ENCODE results near the gene CHRNA4. TPM values are rescaled to one million over a fixed set of nuclear protein-coding genes. Genes with fewer than 3 reads are reported as not detected.
A peak's percentile ranks its signal among the peaks of the same experiment; 100 is the strongest.

Gene CHRNA4
- total and polyA plus RNA-seq, 5 donors from 2014 or later: not detected

DNA sequence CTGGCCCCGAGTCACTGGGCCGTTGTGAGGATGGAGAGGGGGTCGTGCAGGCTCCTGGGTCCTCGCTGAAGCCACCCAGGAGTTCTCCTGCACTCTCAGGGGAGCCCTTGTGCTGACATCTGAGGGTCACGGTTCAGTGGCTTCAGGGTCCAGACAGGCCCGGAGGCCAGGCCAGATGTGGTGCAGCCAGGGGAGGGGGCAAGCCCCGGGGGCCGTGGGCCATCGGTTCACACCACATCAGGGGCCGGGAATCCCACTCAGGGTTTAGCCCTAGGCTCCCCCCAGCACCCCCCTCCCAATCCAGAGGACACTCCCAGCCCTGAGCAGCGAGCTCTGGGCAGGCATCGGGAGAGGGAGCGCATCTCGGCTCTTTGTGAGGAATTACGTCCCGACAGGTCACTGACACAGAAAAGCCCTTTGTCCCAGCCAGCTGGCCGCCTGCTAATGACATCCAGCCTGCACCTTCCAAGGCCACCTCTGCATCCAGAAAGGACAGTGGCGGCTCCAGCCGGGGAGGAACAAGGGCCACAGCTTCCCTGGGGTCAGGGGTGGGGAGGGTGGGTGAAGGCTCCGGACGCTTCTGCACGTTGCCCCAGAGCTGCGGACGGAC lies 6.4 kb upstream of the CHRNA4 start:
- ATAC-seq (ENCODE audit: low read depth in 2 of 2) (no peak), DNase-seq (no peak)
- no peak overlapping the region for H3K4me3 Mint-ChIP-seq
- no peak overlapping the region for H3K4me3 ChIP-seq (ENCODE audit: low read depth, low read length)
- no peak overlapping the region for H3K27ac Mint-ChIP-seq
- H3K9me3 ChIP-seq (ENCODE audit: control insufficient read depth in 2 of 2, low read length in 2 of 2): no peaks in the 10 kb centered on the region
- H3K4me1 Mint-ChIP-seq: peaks cover 0 to under 1% (median under 1%) of the 10 kb centered on the region in 4 donors
- no peaks in the 10 kb centered on the region for H3K27me3 ChIP-seq (ENCODE audit: control insufficient read depth, insufficient read depth, low read length)
- H3K36me3 ChIP-seq (ENCODE audit: control insufficient read depth, insufficient read depth, low read length): no peaks in the 10 kb centered on the region
- H3K27ac ChIP-seq (ENCODE audit: insufficient read depth, low read length, poor library complexity, severe bottlenecking): no peak overlapping the region
- H3K27me3 Mint-ChIP-seq: peaks cover 4% of the 10 kb centered on the region
- H3K36me3 Mint-ChIP-seq: no peaks in the 10 kb centered on the region
- no peaks in the 10 kb centered on the region for H3K4me1 ChIP-seq (ENCODE audit: control insufficient read depth, insufficient read depth, low read length, poor library complexity, severe bottlenecking)
- peaks cover 0 to under 1% (median 0%) of the 10 kb centered on the region in 7 donors for H3K9me3 Mint-ChIP-seq

DNA sequence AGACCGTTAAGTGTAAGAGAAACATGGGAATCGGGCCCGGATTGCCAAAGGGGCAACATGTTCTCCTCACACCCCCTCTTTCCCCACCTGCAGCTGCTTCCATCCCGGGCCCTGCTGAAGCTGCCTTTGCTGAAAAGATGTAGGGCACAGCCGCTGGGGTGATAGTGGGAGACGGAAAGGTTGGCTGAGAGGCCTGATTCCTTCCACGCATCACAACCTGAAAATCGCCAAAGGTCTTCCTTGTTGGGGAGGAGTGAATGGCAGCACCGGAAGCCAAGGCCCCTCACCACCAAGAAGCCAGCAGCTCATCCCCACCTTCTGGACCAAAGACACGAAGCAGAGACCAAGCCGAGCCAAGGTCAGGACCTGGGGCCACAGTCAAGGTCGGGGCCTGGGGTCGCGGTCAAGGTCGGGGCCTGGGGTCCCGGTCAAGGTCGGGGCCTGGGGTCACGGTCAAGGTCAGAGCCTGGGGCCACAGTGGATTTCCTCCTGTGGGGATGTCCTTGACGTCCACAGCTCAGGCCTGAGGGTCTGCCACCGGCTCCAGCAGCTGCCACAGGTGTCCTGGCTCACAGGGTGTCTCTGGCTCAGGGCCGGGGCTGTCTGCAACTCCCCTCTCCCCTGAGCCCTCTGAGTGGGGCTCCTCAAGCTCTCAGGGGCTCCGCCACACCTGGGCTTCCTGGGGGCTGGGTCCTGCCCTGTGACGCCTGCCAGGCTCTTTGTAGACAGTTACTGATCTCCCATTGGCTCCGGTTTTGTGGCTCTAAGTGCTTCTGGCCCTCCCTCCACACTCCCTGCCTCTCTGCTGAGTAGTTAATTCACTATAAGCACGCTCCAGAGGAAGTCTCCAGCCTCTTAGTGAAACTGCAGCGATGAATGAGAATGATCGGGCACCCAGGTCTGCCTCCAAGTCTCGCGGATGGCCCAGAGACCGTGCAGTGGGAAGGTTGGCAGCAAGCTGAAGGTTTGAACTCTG lies 5.5 kb upstream of the CHRNA4 start:
- Mint-ChIP-seq H3K27ac (no peak overlapping the region), H3K4me3 (no peak overlapping the region), H3K9me3 (peaks cover 0 to 2% (median 0%) of the 10 kb centered on the region in 7 donors), H3K36me3 (no peaks in the 10 kb centered on the region), H3K27me3 (peaks cover 8% of the 10 kb centered on the region), H3K4me1 (peaks cover 0 to 3% (median under 1%) of the 10 kb centered on the region in 4 donors)
- H3K4me3 ChIP-seq (ENCODE audit: low read depth, low read length): no peak overlapping the region
- no peaks in the 10 kb centered on the region for H3K9me3 ChIP-seq (ENCODE audit: control insufficient read depth in 2 of 2, low read length in 2 of 2)
- no peaks in the 10 kb centered on the region for H3K27me3 ChIP-seq (ENCODE audit: control insufficient read depth, insufficient read depth, low read length)
- ATAC-seq (ENCODE audit: low read depth in 2 of 2) (no peak), DNase-seq (no peak)
- no peaks in the 10 kb centered on the region for H3K4me1 ChIP-seq (ENCODE audit: control insufficient read depth, insufficient read depth, low read length, poor library complexity, severe bottlenecking)
- H3K27ac ChIP-seq (ENCODE audit: insufficient read depth, low read length, poor library complexity, severe bottlenecking): no peak overlapping the region
- H3K36me3 ChIP-seq (ENCODE audit: control insufficient read depth, insufficient read depth, low read length): no peaks in the 10 kb centered on the region

DNA sequence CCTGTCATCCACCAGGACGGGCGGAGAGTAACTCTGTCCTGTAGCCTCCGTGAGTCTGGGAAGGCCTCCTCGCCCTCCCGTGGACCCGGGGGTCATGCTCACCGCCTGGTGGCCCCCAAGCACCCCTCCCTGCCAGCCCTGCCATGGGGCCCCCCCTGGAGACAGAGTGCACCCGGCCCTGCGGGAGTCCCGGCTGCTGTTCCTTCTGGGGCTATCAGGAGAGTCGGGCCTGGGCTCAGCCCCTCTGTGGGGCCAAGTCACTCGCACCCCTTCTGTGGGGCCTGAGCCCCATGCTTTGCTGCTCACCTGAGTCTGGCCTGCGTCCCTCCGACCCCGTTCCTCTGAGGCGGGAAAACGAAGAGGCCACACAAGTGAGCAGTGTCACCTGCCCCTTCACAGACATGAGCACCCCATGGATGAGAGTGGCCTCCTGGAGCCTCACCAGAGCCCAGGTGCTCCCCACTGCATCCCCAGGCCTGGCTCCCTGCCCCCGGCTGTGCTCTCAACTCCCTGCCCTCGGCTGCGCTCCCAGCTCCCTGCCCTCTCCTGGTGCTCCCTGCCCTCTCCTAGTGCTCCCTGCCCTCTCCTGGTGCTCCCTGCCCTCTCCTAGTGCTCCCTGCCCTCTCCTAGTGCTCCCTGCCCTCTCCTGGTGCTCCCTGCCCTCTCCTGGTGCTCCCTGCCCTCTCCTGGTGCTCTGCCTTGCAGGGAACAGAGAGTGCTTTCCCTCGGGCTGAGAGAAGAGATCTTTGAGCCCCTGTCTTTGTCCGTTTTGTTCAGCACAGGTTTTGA lies 4.6 kb upstream of the CHRNA4 start:
- no peak for ATAC-seq (ENCODE audit: low read depth in 2 of 2)
- no peaks in the 10 kb centered on the region for H3K27me3 ChIP-seq (ENCODE audit: control insufficient read depth, insufficient read depth, low read length)
- DNase-seq: no peak

DNA sequence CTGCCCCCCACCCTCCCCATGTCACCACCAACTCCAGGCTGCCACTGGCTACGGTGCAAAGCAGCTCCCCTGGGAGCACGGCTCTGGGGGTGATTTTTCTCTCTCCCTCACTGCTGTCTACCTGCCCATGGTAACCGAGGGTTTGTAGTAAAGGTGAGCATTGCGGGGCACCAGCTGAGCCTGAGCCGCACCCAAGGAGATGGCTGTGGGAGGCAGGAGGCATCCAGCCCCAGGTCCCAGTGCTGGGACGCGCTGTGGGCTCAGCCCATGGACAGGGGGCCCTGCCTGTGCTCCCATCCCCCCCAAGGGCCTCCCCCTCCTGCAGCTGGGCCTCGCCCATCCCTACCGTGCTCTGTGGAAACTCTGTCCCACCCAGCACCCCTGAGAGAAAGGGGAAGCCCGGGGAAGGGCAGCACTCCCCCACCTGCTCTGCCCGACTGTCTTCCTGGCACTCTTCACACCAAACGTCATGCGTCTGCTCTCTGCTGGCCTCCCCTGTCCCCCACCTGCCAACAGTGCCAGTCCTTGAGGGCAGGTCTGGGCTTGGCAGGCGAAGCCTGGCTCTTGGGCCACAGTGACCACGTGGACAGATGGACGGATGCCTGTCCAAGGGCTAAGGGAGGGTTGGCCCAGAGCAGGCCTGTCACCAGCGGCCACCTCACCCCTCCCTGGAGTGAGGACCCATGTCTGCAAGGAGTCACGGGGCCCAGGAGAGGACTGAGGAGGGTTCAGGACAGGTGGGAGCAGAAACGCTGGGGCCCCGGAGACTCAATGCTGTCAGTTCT lies 3.8 kb upstream of the CHRNA4 start:
- DNase-seq: no peak
- ATAC-seq (ENCODE audit: low read depth in 2 of 2): no peak
- peaks cover 0 to 3% (median under 1%) of the 10 kb centered on the region in 4 donors for H3K4me1 Mint-ChIP-seq
- Histone ChIP-seq H3K27me3 (ENCODE audit: control insufficient read depth, insufficient read depth, low read length) (no peaks in the 10 kb centered on the region), H3K36me3 (ENCODE audit: control insufficient read depth, insufficient read depth, low read length) (no peaks in the 10 kb centered on the region), H3K4me1 (ENCODE audit: control insufficient read depth, insufficient read depth, low read length, poor library complexity, severe bottlenecking) (peaks cover 2% of the 10 kb centered on the region), H3K27ac (ENCODE audit: insufficient read depth, low read length, poor library complexity, severe bottlenecking) (no peak overlapping the region), H3K4me3 (ENCODE audit: low read depth, low read length) (no peak overlapping the region), H3K9me3 (ENCODE audit: control insufficient read depth in 2 of 2, low read length in 2 of 2) (no peaks in the 10 kb centered on the region)
- H3K36me3 Mint-ChIP-seq: no peaks in the 10 kb centered on the region
- no peak overlapping the region for H3K4me3 Mint-ChIP-seq
- peaks cover 0 to 2% (median 0%) of the 10 kb centered on the region in 7 donors for H3K9me3 Mint-ChIP-seq
- H3K27ac Mint-ChIP-seq: no peak overlapping the region
- peaks cover 8% of the 10 kb centered on the region for H3K27me3 Mint-ChIP-seq

More for the DNA sequence above, 4.6 kb upstream of the CHRNA4 start:
- Histone ChIP-seq H3K4me1 (ENCODE audit: control insufficient read depth, insufficient read depth, low read length, poor library complexity, severe bottlenecking) (no peaks in the 10 kb centered on the region), H3K36me3 (ENCODE audit: control insufficient read depth, insufficient read depth, low read length) (no peaks in the 10 kb centered on the region), H3K9me3 (ENCODE audit: control insufficient read depth in 2 of 2, low read length in 2 of 2) (no peaks in the 10 kb centered on the region), H3K4me3 (ENCODE audit: low read depth, low read length) (no peak overlapping the region), H3K27ac (ENCODE audit: insufficient read depth, low read length, poor library complexity, severe bottlenecking) (no peak overlapping the region)
- Mint-ChIP-seq H3K27me3 (peaks cover 8% of the 10 kb centered on the region), H3K27ac (no peak overlapping the region), H3K36me3 (no peaks in the 10 kb centered on the region), H3K4me3 (no peak overlapping the region), H3K9me3 (peaks cover 0 to 2% (median 0%) of the 10 kb centered on the region in 7 donors), H3K4me1 (peaks cover 0 to 3% (median under 1%) of the 10 kb centered on the region in 4 donors)

DNA sequence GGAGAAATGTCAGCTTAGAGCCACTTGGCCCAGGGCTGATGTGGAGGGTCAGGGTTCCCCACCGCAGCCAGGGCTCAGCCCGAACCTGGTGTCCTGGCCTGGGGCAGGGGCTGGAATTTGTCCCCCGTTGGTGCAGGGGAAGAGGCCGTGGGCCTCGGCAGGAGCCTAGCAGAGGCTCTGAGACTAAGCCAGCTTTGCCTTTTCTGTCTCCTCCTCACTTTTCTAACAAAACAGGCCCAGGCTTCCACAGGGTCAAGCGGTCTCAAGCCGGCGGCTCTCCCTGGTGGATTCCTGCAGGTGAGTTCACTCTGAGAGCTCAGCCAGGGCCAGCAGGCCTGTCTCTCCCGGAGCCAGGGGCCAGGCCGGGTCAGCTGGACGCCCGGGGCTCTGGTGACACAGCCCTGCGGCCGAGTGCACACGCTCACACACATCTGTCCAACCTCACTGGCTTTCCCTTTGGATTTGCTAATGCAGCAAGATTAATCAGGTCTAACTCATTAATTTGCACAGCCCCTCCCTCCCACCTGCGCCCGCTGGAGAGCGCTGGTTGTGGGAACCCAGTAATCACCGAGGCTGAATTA lies 2.9 kb upstream of the CHRNA4 start:
- Mint-ChIP-seq H3K36me3 (no peaks in the 10 kb centered on the region), H3K9me3 (peaks cover 0 to 2% (median 0%) of the 10 kb centered on the region in 7 donors), H3K27ac (no peak overlapping the region), H3K4me3 (peak overlapping the region in 1 of 4 donors; percentile 54), H3K4me1 (peaks cover 0 to 3% (median under 1%) of the 10 kb centered on the region in 4 donors), H3K27me3 (peaks cover 8% of the 10 kb centered on the region)
- H3K9me3 ChIP-seq (ENCODE audit: control insufficient read depth in 2 of 2, low read length in 2 of 2): no peaks in the 10 kb centered on the region
- peaks cover 2% of the 10 kb centered on the region for H3K4me1 ChIP-seq (ENCODE audit: control insufficient read depth, insufficient read depth, low read length, poor library complexity, severe bottlenecking)
- no peak for DNase-seq
- ATAC-seq (ENCODE audit: low read depth in 2 of 2): no peak
- H3K4me3 ChIP-seq (ENCODE audit: low read depth, low read length): no peak overlapping the region
- no peaks in the 10 kb centered on the region for H3K27me3 ChIP-seq (ENCODE audit: control insufficient read depth, insufficient read depth, low read length)
- H3K36me3 ChIP-seq (ENCODE audit: control insufficient read depth, insufficient read depth, low read length): no peaks in the 10 kb centered on the region
- no peak overlapping the region for H3K27ac ChIP-seq (ENCODE audit: insufficient read depth, low read length, poor library complexity, severe bottlenecking)

DNA sequence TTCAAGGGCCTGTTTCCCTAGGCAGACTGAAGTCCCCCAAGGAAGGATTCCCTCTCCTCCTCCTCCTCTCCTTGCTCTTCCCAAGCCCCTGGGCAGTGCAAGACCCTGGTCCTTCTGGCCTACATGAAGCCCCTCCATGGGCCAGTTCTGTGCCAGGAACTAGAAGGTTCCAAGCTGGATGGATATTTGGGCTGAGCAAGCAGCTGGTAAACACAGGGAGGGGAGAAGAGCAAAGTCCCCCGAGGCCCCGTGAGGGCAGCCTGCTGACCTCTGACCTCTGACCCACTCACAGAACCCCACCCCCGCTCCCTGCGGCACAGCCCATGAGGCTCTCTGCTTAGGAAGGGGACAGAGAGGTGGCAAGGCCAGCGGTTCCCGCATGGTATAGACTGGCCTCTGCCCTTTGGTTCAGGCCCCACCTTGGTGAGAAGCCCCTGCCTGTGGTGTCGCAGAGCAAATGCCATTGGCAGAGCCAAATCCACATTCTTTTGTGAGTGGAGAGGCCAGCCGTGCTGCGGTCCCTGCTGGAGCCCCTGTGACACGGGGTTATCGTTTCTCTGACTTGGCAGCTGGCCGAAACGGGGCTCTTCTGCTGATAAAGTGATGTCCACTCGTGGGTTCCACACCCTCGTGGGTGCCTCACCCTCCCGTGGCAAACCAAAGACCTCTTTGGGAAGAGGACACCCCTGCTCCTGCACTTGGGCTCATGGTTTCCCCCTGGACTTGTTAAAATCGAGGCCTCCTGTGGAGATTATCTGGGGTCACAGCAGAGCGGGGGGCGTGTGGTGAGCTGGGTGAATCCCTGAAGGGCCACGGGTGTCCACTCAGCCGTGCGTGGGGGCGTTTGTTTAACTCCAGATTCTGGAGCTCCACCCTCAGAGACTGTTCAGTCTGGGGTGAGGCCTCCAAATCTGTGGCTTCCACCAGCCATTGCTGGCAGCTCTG lies 2.1 kb upstream of the CHRNA4 start:
- Mint-ChIP-seq H3K4me1 (peaks cover 0 to 3% (median under 1%) of the 10 kb centered on the region in 4 donors), H3K4me3 (peak overlapping the region in 1 of 4 donors; percentile 54), H3K9me3 (peaks cover 0 to 2% (median 0%) of the 10 kb centered on the region in 7 donors), H3K27me3 (peaks cover 8% of the 10 kb centered on the region), H3K36me3 (no peaks in the 10 kb centered on the region), H3K27ac (no peak overlapping the region)
- H3K9me3 ChIP-seq (ENCODE audit: control insufficient read depth in 2 of 2, low read length in 2 of 2): no peaks in the 10 kb centered on the region
- no peak overlapping the region for H3K4me3 ChIP-seq (ENCODE audit: low read depth, low read length)
- H3K36me3 ChIP-seq (ENCODE audit: control insufficient read depth, insufficient read depth, low read length): no peaks in the 10 kb centered on the region
- H3K27ac ChIP-seq (ENCODE audit: insufficient read depth, low read length, poor library complexity, severe bottlenecking): no peak overlapping the region
- DNase-seq (no peak), ATAC-seq (ENCODE audit: low read depth in 2 of 2) (no peak)
- H3K4me1 ChIP-seq (ENCODE audit: control insufficient read depth, insufficient read depth, low read length, poor library complexity, severe bottlenecking): peaks cover 2% of the 10 kb centered on the region
- H3K27me3 ChIP-seq (ENCODE audit: control insufficient read depth, insufficient read depth, low read length): no peaks in the 10 kb centered on the region

Measured in CD4-positive, CD25-positive, alpha-beta regulatory T cell (primary cell).